H1 (cell line): ENCODE measurements around the gene TRIML2. TPM values are rescaled to one million over a fixed set of nuclear protein-coding genes. Genes with fewer than 3 reads are reported as not detected.
A peak's percentile ranks its signal among the peaks of the same experiment; 100 is the strongest.

Experiments used
- CTCF ChIA-PET: fragments of 300-600 bp; sonication (Branson Sonifier 250); formaldehyde crosslinking; loops from one replicate; lab custom pipeline; 2021; ENCODE audit not compliant: partially characterized antibody; lab: Charles Lee
- POLR2A ChIA-PET: fragments of 300-600 bp; sonication (Branson Sonifier 250); formaldehyde crosslinking; loops from one replicate; lab custom pipeline; 2021; ENCODE audit warnings: inconsistent platforms; ENCODE audit not compliant: partially characterized antibody; lab: Charles Lee
- DNase-seq, 2 experiments: peaks; one replicate each; pipeline versions ENCODE4 v3.0.0 to v3.0.0-alpha.2; 2010 to 2022; ENCODE audit warnings: low spot score in 2 of 2, low read depth in 1 of 2, mixed read lengths in 1 of 2
- FAIRE-seq: peaks from 2 replicates; lab custom pipeline; 2011; peaks lifted over from hg19 to GRCh38; lab: Jason Lieb, UNC
- H2AFZ ChIP-seq: 2 replicates; pipeline ENCODE4 v1.8.1; 2012; ENCODE audit warnings: low read length, inconsistent platforms
- H2AK5ac ChIP-seq: 2 replicates; pipeline ENCODE4 v1.6.1; 2013; ENCODE audit warnings: low read depth, low read length
- H2BK120ac ChIP-seq: replicated peaks from 2 replicates; pipeline ENCODE3; 2013; ENCODE audit warnings: low read depth, low read length, inconsistent platforms
- H2BK12ac ChIP-seq: 2 replicates; pipeline ENCODE4 v1.6.1; 2013; ENCODE audit warnings: low read depth, low read length
- H2BK15ac ChIP-seq: 2 replicates; pipeline ENCODE4 v1.6.1; 2013; ENCODE audit warnings: low read length
- H2BK20ac ChIP-seq: 2 replicates; pipeline ENCODE4 v1.6.1; 2013; ENCODE audit warnings: low read length
- H2BK5ac ChIP-seq: 2 replicates; pipeline ENCODE4 v1.6.1; 2013; ENCODE audit warnings: low read depth, low read length
- H3K14ac ChIP-seq: 2 replicates; pipeline ENCODE4 v1.6.1; 2013; ENCODE audit warnings: inconsistent platforms; ENCODE audit not compliant: insufficient read length
- H3K18ac ChIP-seq: 2 replicates; pipeline ENCODE4 v1.6.1; 2013; ENCODE audit warnings: low read length; ENCODE audit errors: extremely low read depth
- H3K23ac ChIP-seq: 2 replicates; pipeline ENCODE4 v1.6.1; 2013; ENCODE audit warnings: inconsistent platforms; ENCODE audit not compliant: insufficient read length
- H3K23me2 ChIP-seq: 2 replicates; pipeline ENCODE4 v1.6.1; 2013; ENCODE audit warnings: low read depth, low read length
- H3K27ac ChIP-seq: 2 replicates; pipeline ENCODE4 v1.6.1; 2011; ENCODE audit warnings: low read depth, low read length, inconsistent platforms
- H3K27me3 ChIP-seq, 4 experiments: replicated peaks in 1 of 4; 1 replicate in 1 of 4; 2 replicates in 3 of 4; pipeline versions ENCODE4 v1.6.1 to v1.8.1; 2011 to 2013; ENCODE audit warnings: low read length in 3 of 4, mild to moderate bottlenecking in 3 of 4, inconsistent platforms in 2 of 4, mixed read lengths in 2 of 4, moderate library complexity in 1 of 4; ENCODE audit not compliant: control insufficient read depth in 3 of 4, insufficient read depth in 3 of 4; ENCODE audit errors: extremely low read depth in 1 of 4
- H3K36me3 ChIP-seq, 4 experiments: 2 replicates each; pipeline versions ENCODE4 v1.6.1 to v1.8.1; 2011 to 2013; ENCODE audit warnings: mild to moderate bottlenecking in 4 of 4, low read length in 3 of 4, moderate library complexity in 2 of 4, control low read depth in 1 of 4, inconsistent platforms in 1 of 4; ENCODE audit not compliant: insufficient read depth in 4 of 4, control insufficient read depth in 2 of 4
- H3K4ac ChIP-seq: replicated peaks from 2 replicates; pipeline ENCODE3; 2013; ENCODE audit warnings: low read length, low read depth, mixed read lengths, inconsistent platforms; ENCODE audit not compliant: insufficient read length
- H3K4me1 ChIP-seq, 4 experiments: replicated peaks in 1 of 4; 1 replicate in 1 of 4; 2 replicates in 3 of 4; pipeline versions ENCODE4 v1.6.1 to v1.8.1; 2011 to 2013; ENCODE audit warnings: low read length in 3 of 4, inconsistent platforms in 2 of 4, mixed read lengths in 1 of 4; ENCODE audit not compliant: insufficient read depth in 4 of 4, control insufficient read depth in 3 of 4
- H3K4me2 ChIP-seq, 2 experiments: 2 replicates each; pipeline versions ENCODE4 v1.6.1 to v1.8.1; 2011 to 2013; ENCODE audit warnings: low read depth in 2 of 2, low read length in 2 of 2, control low read depth in 1 of 2, inconsistent platforms in 1 of 2, mild to moderate bottlenecking in 1 of 2; ENCODE audit not compliant: insufficient read depth in 1 of 2
- H3K4me3 ChIP-seq, 4 experiments: fragments of 200-600, 300-600 bp in 1 of 4; sonication (generic), shearing (Covaris generic), sonication (Bioruptor Twin) in 1 of 4; 2 replicates each; pipeline versions ENCODE4 v1.5.1 to v1.8.1; 2011 to 2016; ENCODE audit warnings: low read length in 4 of 4, low read depth in 3 of 4, control low read depth in 2 of 4, inconsistent platforms in 2 of 4, mild to moderate bottlenecking in 2 of 4, mixed read lengths in 1 of 4, moderate library complexity in 1 of 4; ENCODE audit not compliant: insufficient read depth in 2 of 4; ENCODE audit errors: extremely low read depth in 1 of 4
- H3K56ac ChIP-seq: replicated peaks from 2 replicates; pipeline ENCODE3; 2013; ENCODE audit warnings: low read depth, mild to moderate bottlenecking, mixed read lengths, low read length, inconsistent platforms; ENCODE audit not compliant: insufficient read length
- H3K79me1 ChIP-seq: 2 replicates; pipeline ENCODE4 v1.6.1; 2013; ENCODE audit warnings: low read depth, low read length, control low read depth
- H3K79me2 ChIP-seq, 2 experiments: 2 replicates each; pipeline versions ENCODE4 v1.6.1 to v1.8.1; 2012 to 2013; ENCODE audit warnings: low read length in 2 of 2, mild to moderate bottlenecking in 2 of 2, inconsistent platforms in 1 of 2; ENCODE audit not compliant: insufficient read depth in 2 of 2, control insufficient read depth in 1 of 2
- H3K9ac ChIP-seq, 4 experiments: replicated peaks in 1 of 4; 1 replicate in 1 of 4; 2 replicates in 3 of 4; pipeline versions ENCODE4 v1.6.1 to v1.8.1; 2011 to 2013; ENCODE audit warnings: low read depth in 3 of 4, low read length in 3 of 4, control low read depth in 2 of 4, mild to moderate bottlenecking in 2 of 4, moderate library complexity in 2 of 4, inconsistent platforms in 1 of 4; ENCODE audit errors: extremely low read depth in 1 of 4
- H3K9me3 ChIP-seq, 2 experiments: 2 replicates each; pipeline versions ENCODE4 v1.6.1 to v1.8.1; 2012 to 2013; ENCODE audit warnings: mild to moderate bottlenecking in 2 of 2, moderate library complexity in 2 of 2, control low read depth in 1 of 2, inconsistent platforms in 1 of 2, low read depth in 1 of 2, low read length in 1 of 2, mixed read lengths in 1 of 2; ENCODE audit not compliant: insufficient read depth in 2 of 2
- H4K20me1 ChIP-seq, 2 experiments: replicated peaks in 1 of 2; 2 replicates each; pipeline versions ENCODE3 to v1.8.1; 2011 to 2013; ENCODE audit warnings: inconsistent platforms in 2 of 2, low read length in 2 of 2, mild to moderate bottlenecking in 1 of 2; ENCODE audit not compliant: insufficient read depth in 2 of 2, control insufficient read depth in 1 of 2
- H4K5ac ChIP-seq: 2 replicates; pipeline ENCODE4 v1.6.1; 2013; ENCODE audit warnings: low read length, low read depth, mixed read lengths, inconsistent platforms; ENCODE audit not compliant: insufficient read length
- H4K8ac ChIP-seq: 2 replicates; pipeline ENCODE4 v1.8.0; 2013; ENCODE audit warnings: mild to moderate bottlenecking, moderate library complexity, low read length, inconsistent platforms; ENCODE audit not compliant: insufficient read depth; ENCODE audit errors: extremely low read depth
- H4K91ac ChIP-seq: replicated peaks from 2 replicates; pipeline ENCODE3; 2013; ENCODE audit warnings: low read length, mixed read lengths, inconsistent platforms; ENCODE audit not compliant: insufficient read length
- BACH1 ChIP-seq: IDR thresholded peaks from 2 replicates; pipeline ENCODE4 v1.6.1; 2012; ENCODE audit warnings: low read length, improper control_type of control experiment
- CTBP2 ChIP-seq: IDR thresholded peaks from 2 replicates; pipeline ENCODE4 v1.7.0; 2011; ENCODE audit warnings: borderline replicate concordance, mild to moderate bottlenecking, moderate library complexity, mixed read lengths, low read length; ENCODE audit not compliant: insufficient read depth, insufficient read length
- WGBS, 2 experiments: shearing (Covaris generic) in 1 of 2; methylation state at CpG; one replicate each; pipeline versions ENCODE4 v1.1.6 to v1.1.7; 2013 to 2015; ENCODE audit warnings: low lambda C conversion rate in 2 of 2, mixed read lengths in 2 of 2, inconsistent platforms in 1 of 2, low coverage in 1 of 2, missing lambda C conversion rate in 1 of 2; ENCODE audit not compliant: insufficient replicate concordance in 2 of 2, insufficient coverage in 1 of 2, insufficient read length in 1 of 2; ENCODE audit errors: extremely low coverage in 1 of 2, missing lambda C conversion rate in 1 of 2; 5-methylcytosine and 5-hydroxymethylcytosine counted together
- polyA plus RNA-seq, 7 experiments: library from polyadenylated mRNA; depleted of rRNA in 3 of 7; stranded (reverse) in 5 of 7; unstranded in 2 of 7; fragments of >200 nt in 5 of 7; fragments of 200-250 nt in 2 of 7; gene quantifications; 1 replicate in 5 of 7; 2 replicates in 1 of 7; 4 replicates in 1 of 7; pipeline versions ENCODE4 v1.2.1 to v1.2.3, GENCODE V29; 2011 to 2013; ENCODE audit warnings: missing spikeins in 2 of 7, mixed read lengths in 2 of 7
- total RNA-seq: library from RNA; stranded (reverse); fragmentation: NEBNext Ultra II Directional; extraction: Animal tissue kit (Norgen Biotek cat#: 25700); gene quantifications from 2 replicates; pipeline ENCODE4 v1.2.1, GENCODE V29; 2021

The TRIML2 gene
- total and polyA plus RNA-seq, 2 of the 8 experiments (the other 6 are each of a cell fraction or from before 2014, with no cell fraction given), result 28.1 to 59.2 TPM

- CTCF ChIA-PET, result no interaction called here
- WGBS, 2 experiments, result 94% methylated on average over 11 of the region's 11 CpGs; no CpG with 5 or more reads in 1 of the 2 experiments
- POLR2A ChIA-PET, result interaction anchor here (1.0 kb wide), 1 partner anchor 14 kb away, joined by 3 read pairs; no protein-coding TSS in a partner anchor
Measured at GRCh38 chr4:188147176-188147575, 37.8 kb upstream of the TRIML2 start.

More at GRCh38 chr4:188147176-188147575, 37.8 kb upstream of the TRIML2 start:
- peak overlapping the region; percentile 40; the same call in 1 of the 2 replicates for H2AFZ ChIP-seq
- H3K18ac ChIP-seq, result no peak overlapping the region
- no peaks in the 10 kb centered on the region for H3K79me1 ChIP-seq
- no peak overlapping the region for H3K23ac ChIP-seq
- H3K79me2 ChIP-seq, result no peaks in the 10 kb centered on the region
- H3K27me3 ChIP-seq, result no peaks in the 10 kb centered on the region
- DNase-seq, result no peak
- H3K4ac ChIP-seq, result no peak overlapping the region
- H3K14ac ChIP-seq, result no peak overlapping the region
- no peak overlapping the region for H3K4me2 ChIP-seq
- no peaks in the 10 kb centered on the region for H3K9me3 ChIP-seq
- H3K23me2 ChIP-seq, result no peaks in the 10 kb centered on the region
- H3K36me3 ChIP-seq, result no peaks in the 10 kb centered on the region
- no peak overlapping the region for H3K4me3 ChIP-seq
- no peak overlapping the region for H2BK12ac ChIP-seq
- H2AK5ac ChIP-seq, result no peak overlapping the region
- H4K91ac ChIP-seq, result no peak overlapping the region
- no peak overlapping the region for H4K5ac ChIP-seq
- no peak for FAIRE-seq
- H3K27ac ChIP-seq, result no peak overlapping the region; the same call in 1 of the 2 replicates
- no peak overlapping the region for H2BK20ac ChIP-seq
- no peak for TF ChIP-seq BACH1
- no peak for TF ChIP-seq CTBP2
- TF ChIP-seq, all 59 proteins: peak for 0
- no peak overlapping the region for H2BK120ac ChIP-seq
- no peak overlapping the region for H4K8ac ChIP-seq
- H2BK15ac ChIP-seq, result no peak overlapping the region
- H3K4me1 ChIP-seq, result no peaks in the 10 kb centered on the region
- no peak overlapping the region for H3K56ac ChIP-seq
- H2BK5ac ChIP-seq, result no peak overlapping the region
- H4K20me1 ChIP-seq, result no peaks in the 10 kb centered on the region
- H3K9ac ChIP-seq, result no peak overlapping the region
